Measurements from ENCODE around the gene RCHY1. TPM values are rescaled to one million over a fixed set of nuclear protein-coding genes. Genes with fewer than 3 reads are reported as not detected.

Gene RCHY1
- total RNA-seq, 2 donors from 2014 or later: 30.5 to 41.5 TPM

DNA sequence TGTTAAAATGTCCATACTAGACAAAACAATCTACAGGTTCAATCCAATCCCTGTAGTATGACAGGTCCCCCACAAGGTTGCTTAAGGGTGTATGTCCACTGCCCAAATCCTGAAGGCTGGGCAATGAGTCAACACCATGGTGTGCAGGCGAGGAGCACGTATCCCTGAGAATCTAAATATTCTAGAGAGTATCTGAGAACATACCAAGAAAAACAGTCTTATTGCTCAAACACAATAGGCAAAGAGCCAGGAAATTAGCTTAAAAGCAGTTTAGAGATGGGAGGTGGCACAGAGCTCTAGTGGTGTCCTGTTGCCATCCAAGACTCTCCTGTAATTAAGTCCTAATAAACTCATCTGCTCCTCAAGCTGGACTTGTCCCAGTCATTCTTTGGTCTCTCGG is 37.0 kb downstream of the RCHY1 start:
- no peak for ATAC-seq
- no peak for DNase-seq
- intact Hi-C loops (cut with DNase I, micrococcal nuclease): no loop called here

DNA sequence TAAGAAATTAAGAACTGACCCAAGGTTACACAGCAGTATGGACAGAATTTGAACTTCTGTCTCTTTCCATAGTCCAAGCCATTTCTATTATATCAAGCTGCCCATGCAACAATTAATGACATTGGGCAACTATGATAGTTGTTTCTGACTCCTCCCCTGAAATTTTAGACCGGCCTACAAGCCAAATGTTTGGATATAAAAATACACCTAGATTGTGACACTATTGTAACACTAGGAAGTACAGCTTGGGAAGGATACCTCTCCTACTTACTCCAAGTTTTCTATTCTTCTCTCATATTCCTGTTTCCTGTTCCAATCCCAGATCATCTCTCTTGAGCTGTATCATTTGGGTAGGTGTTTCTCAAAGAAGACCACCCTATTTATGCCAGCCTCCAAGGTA is 43.5 kb downstream of the RCHY1 start:
- DNase-seq: no peak
- intact Hi-C loops (cut with DNase I, micrococcal nuclease): no loop called here
- ATAC-seq: no peak

DNA sequence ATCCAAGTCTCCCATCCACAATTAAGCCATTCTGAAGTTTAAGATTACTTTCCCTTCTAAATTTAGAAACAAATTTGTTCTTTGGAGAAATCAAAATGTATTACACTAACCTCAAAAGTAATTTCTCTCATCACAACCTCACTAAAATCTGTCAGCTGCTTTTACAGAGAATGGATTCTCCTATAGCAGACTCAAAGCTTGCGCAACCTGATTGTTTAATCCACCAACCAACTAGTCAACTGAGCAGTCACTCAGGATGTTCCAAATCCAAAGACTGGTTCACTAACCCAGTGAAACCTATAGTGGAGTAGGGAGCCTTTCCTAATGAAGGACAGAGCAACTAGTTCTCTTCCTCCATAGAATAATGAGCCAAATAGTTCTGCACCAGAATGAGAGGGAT is 44.3 kb downstream of the RCHY1 start:
- no peak for DNase-seq
- intact Hi-C loops (cut with DNase I, micrococcal nuclease): no loop called here
- ATAC-seq: no peak

DNA sequence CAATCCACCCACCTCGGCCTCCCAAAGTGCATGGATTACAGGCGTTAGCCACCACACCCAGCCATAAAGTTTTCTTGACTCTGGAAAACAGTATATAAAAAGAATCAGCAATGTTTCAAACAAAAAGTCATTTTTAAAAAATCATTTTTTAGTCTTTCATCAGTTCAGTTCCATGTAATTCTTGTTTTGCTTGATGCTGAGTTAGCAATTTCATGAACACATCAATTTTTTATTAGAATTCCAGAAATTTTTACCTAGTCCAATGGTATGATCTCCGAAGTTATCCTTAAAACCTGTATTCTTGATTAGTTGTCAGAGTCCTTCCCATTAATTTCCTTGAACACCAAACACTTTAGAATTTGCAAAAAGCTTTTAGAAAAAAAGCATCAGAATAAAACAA is 56.8 kb downstream of the RCHY1 start:
- DNase-seq (no peak), ATAC-seq (no peak)
- intact Hi-C loops (cut with DNase I, micrococcal nuclease): no loop called here

DNA sequence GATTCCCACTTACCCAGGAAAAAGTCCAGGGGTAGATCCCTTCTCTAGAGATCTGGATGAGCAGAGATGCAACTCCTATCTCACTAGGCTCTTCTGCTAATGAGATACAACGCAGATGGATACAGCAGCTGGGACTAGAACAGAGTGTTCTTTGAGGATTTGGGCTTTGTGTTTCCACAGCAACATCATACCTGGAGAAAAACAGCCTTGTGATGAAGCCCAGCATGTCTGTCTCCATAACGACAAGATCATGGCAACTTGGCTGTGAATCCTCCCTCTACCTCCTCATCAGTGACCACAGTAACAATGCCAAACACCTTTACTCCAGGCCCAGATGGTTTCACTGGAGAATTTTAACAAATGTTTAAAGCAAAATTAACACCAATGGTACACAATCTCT is 80.1 kb downstream of the RCHY1 start:
- no peak for ATAC-seq

DNA sequence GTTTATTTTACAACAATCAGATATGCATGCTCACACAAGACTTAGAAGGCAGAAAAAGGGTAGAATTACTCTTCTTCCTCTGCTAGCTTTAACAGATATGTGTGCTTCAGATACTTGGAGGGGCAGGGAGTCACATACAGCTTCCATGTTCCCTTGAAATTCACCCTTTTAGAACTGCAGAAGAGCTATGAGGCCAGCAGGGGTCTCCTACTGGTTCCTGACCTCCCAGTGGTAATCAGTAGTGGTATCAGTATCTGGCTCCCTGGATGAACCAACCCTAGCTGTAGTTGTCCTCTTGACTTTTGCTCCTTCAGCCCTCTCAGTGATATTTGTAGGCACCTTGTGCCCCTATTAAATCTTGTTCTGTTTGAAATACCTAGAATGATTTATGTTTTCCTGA is 81.5 kb downstream of the RCHY1 start:
- DNase-seq: no peak
- ATAC-seq: no peak
- intact Hi-C loops (cut with DNase I, micrococcal nuclease): no loop called here

More for the DNA sequence above, 80.1 kb downstream of the RCHY1 start:
- DNase-seq: no peak
- intact Hi-C loops (cut with DNase I, micrococcal nuclease): no loop called here

DNA sequence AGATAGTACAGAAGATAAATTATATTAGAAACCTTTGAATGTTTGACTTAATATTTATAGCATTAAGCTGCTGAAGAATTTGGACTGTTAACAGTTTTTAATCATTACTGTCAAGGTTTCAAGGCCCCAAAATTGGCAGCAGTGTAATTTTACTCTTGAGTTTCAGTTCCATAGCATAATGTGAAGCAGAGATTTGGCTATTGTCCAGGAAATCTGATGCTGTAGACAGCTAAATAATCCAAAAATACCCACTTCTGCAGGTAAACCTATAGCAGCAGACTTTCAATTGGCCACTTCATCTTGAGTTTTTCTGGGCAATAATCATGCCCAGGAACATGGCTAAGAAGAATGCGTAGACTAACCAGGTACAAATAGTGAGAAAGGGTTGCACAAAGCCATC is 85.0 kb downstream of the RCHY1 start:
- ATAC-seq (no peak), DNase-seq (no peak)
- intact Hi-C loops (cut with DNase I, micrococcal nuclease): no loop called here

Other genes starting within 250 kb of the RCHY1 start
- 10 to 100 TPM; 13.7 to 21.4 TPM for gene THAP6, start 70 bp upstream of the RCHY1 start, total RNA-seq
- gene ODAPH, start 41.7 kb upstream of the RCHY1 start, total RNA-seq: not detected
- 1 to 10 TPM; 1.1 to 1.6 TPM for gene CDKL2, start 116.1 kb upstream of the RCHY1 start, total RNA-seq
- gene G3BP2, start 159.0 kb upstream of the RCHY1 start, total RNA-seq: 100 to 1,000 TPM; 158 to 159 TPM
- gene USO1, start 210.2 kb upstream of the RCHY1 start, total RNA-seq: 10 to 100 TPM; 51.5 to 55.4 TPM

Data from left colon (tissue), 2 donors.